Measurements from ENCODE around the gene LTBP1. TPM values are rescaled to one million over a fixed set of nuclear protein-coding genes. Genes with fewer than 3 reads are reported as not detected.

Gene LTBP1
- total and polyA plus RNA-seq, 2 experiments from 2014 or later, result 15.7 to 49.8 TPM

DNA sequence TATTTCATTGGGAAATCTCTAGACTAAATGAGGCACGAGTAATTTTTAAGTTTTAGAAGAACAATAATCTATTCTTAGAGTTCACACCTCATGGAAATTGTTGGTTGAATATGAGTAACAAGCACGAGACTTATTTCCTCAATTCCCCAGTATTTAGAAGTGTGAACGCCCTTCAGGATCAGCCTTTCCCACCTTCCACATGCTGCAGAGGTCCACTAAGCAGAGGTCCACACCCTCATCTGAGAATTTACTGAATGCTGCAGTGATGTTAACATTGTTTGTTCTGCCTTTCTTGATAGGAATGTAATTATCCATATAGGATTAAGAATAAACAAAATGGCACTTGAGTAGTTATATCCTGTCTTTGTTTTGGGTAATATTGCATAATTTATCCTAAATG lies 41.8 kb downstream of the LTBP1 start:
- Histone ChIP-seq H4K20me1 (replicated peaks; ENCODE audit: insufficient read depth) (no peaks in the 10 kb centered on the region), H2AFZ (no peak overlapping the region), H3K36me3 (ENCODE audit: insufficient read depth) (no peaks in the 10 kb centered on the region), H3K4me2 (no peak overlapping the region), H3K27me3 (ENCODE audit: insufficient read depth) (no peaks in the 10 kb centered on the region), H3K4me3 (no peak overlapping the region), H3F3A (replicated peaks; ENCODE audit: low read depth) (no peaks in the 10 kb centered on the region), H3K27ac (ENCODE audit: low read depth) (no peak overlapping the region), H3K9me2 (ENCODE audit: insufficient read depth) (no peaks in the 10 kb centered on the region), H3K79me2 (replicated peaks; ENCODE audit: insufficient read depth) (no peaks in the 10 kb centered on the region), H3K4me1 (ENCODE audit: insufficient read depth) (no peaks in the 10 kb centered on the region)
- H3K4me1 Mint-ChIP-seq, result no peaks in the 10 kb centered on the region
- DNase-seq (ENCODE audit: low spot score) (no peak), ATAC-seq (no peak)
- no peak overlapping the region for H3K4me3 Mint-ChIP-seq
- H3K27ac Mint-ChIP-seq, result no peak overlapping the region
- H3K36me3 Mint-ChIP-seq (ENCODE audit: low read depth), result peaks cover 2% of the 10 kb centered on the region; the same call in 2 of the 3 replicates
- peaks cover 2% of the 10 kb centered on the region; the same call in 2 of the 3 replicates for H3K9me3 Mint-ChIP-seq
- H3K27me3 Mint-ChIP-seq (ENCODE audit: insufficient read depth, low read depth, poor library complexity), result peaks cover 5% of the 10 kb centered on the region
- TF ChIP-seq, protein P1, sequence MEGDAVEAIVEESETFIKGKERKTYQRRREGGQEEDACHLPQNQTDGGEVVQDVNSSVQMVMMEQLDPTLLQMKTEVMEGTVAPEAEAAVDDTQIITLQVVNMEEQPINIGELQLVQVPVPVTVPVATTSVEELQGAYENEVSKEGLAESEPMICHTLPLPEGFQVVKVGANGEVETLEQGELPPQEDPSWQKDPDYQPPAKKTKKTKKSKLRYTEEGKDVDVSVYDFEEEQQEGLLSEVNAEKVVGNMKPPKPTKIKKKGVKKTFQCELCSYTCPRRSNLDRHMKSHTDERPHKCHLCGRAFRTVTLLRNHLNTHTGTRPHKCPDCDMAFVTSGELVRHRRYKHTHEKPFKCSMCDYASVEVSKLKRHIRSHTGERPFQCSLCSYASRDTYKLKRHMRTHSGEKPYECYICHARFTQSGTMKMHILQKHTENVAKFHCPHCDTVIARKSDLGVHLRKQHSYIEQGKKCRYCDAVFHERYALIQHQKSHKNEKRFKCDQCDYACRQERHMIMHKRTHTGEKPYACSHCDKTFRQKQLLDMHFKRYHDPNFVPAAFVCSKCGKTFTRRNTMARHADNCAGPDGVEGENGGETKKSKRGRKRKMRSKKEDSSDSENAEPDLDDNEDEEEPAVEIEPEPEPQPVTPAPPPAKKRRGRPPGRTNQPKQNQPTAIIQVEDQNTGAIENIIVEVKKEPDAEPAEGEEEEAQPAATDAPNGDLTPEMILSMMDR (conservative IDR thresholded peaks at IDR 0.05; ENCODE audit: low read depth in 2 of 2), result no peak

DNA sequence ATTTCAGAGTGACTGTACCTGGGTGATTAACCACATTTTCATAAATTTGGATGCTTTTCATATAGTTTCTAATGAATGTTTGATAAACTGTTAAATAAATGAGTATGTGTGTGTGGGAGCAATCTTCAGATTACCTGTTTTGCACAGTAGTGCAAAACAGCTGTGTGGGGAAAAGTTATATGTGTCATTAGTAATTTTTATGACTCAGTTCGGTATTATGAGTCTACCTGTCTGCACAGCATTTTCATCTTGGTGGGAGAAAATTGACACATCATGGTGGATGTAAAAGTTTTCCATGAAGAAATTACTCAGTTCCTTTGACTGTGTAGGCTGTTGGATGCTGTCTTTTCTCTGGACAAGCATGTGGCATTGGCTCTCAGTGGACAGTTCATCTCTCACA lies 43.8 kb downstream of the LTBP1 start:
- no peaks in the 10 kb centered on the region for H3K4me1 Mint-ChIP-seq
- no peaks in the 10 kb centered on the region for H3K9me3 Mint-ChIP-seq
- H3K4me3 ChIP-seq, result no peak overlapping the region
- H3K27me3 Mint-ChIP-seq (ENCODE audit: insufficient read depth, low read depth, poor library complexity), result peaks cover 5% of the 10 kb centered on the region
- no peak overlapping the region for H3K27ac Mint-ChIP-seq
- no peaks in the 10 kb centered on the region for H3F3A ChIP-seq (replicated peaks; ENCODE audit: low read depth)
- no peak overlapping the region for H3K27ac ChIP-seq (ENCODE audit: low read depth)
- no peaks in the 10 kb centered on the region for H4K20me1 ChIP-seq (replicated peaks; ENCODE audit: insufficient read depth)
- no peak overlapping the region for H3K4me3 Mint-ChIP-seq
- DNase-seq (ENCODE audit: low spot score), result no peak
- no peak for ATAC-seq
- no peaks in the 10 kb centered on the region; the same call in 2 of the 3 replicates for H3K36me3 Mint-ChIP-seq (ENCODE audit: low read depth)
- no peaks in the 10 kb centered on the region for H3K36me3 ChIP-seq (ENCODE audit: insufficient read depth)
- no peaks in the 10 kb centered on the region; the same call in 1 of the 2 replicates for H3K79me2 ChIP-seq (replicated peaks; ENCODE audit: insufficient read depth)
- no peaks in the 10 kb centered on the region for H3K4me1 ChIP-seq (ENCODE audit: insufficient read depth)
- no peaks in the 10 kb centered on the region for H3K27me3 ChIP-seq (ENCODE audit: insufficient read depth)
- no peak overlapping the region for H3K4me2 ChIP-seq
- no peaks in the 10 kb centered on the region; the same call in 1 of the 2 replicates for H3K9me2 ChIP-seq (ENCODE audit: insufficient read depth)
- TF ChIP-seq, protein P2, sequence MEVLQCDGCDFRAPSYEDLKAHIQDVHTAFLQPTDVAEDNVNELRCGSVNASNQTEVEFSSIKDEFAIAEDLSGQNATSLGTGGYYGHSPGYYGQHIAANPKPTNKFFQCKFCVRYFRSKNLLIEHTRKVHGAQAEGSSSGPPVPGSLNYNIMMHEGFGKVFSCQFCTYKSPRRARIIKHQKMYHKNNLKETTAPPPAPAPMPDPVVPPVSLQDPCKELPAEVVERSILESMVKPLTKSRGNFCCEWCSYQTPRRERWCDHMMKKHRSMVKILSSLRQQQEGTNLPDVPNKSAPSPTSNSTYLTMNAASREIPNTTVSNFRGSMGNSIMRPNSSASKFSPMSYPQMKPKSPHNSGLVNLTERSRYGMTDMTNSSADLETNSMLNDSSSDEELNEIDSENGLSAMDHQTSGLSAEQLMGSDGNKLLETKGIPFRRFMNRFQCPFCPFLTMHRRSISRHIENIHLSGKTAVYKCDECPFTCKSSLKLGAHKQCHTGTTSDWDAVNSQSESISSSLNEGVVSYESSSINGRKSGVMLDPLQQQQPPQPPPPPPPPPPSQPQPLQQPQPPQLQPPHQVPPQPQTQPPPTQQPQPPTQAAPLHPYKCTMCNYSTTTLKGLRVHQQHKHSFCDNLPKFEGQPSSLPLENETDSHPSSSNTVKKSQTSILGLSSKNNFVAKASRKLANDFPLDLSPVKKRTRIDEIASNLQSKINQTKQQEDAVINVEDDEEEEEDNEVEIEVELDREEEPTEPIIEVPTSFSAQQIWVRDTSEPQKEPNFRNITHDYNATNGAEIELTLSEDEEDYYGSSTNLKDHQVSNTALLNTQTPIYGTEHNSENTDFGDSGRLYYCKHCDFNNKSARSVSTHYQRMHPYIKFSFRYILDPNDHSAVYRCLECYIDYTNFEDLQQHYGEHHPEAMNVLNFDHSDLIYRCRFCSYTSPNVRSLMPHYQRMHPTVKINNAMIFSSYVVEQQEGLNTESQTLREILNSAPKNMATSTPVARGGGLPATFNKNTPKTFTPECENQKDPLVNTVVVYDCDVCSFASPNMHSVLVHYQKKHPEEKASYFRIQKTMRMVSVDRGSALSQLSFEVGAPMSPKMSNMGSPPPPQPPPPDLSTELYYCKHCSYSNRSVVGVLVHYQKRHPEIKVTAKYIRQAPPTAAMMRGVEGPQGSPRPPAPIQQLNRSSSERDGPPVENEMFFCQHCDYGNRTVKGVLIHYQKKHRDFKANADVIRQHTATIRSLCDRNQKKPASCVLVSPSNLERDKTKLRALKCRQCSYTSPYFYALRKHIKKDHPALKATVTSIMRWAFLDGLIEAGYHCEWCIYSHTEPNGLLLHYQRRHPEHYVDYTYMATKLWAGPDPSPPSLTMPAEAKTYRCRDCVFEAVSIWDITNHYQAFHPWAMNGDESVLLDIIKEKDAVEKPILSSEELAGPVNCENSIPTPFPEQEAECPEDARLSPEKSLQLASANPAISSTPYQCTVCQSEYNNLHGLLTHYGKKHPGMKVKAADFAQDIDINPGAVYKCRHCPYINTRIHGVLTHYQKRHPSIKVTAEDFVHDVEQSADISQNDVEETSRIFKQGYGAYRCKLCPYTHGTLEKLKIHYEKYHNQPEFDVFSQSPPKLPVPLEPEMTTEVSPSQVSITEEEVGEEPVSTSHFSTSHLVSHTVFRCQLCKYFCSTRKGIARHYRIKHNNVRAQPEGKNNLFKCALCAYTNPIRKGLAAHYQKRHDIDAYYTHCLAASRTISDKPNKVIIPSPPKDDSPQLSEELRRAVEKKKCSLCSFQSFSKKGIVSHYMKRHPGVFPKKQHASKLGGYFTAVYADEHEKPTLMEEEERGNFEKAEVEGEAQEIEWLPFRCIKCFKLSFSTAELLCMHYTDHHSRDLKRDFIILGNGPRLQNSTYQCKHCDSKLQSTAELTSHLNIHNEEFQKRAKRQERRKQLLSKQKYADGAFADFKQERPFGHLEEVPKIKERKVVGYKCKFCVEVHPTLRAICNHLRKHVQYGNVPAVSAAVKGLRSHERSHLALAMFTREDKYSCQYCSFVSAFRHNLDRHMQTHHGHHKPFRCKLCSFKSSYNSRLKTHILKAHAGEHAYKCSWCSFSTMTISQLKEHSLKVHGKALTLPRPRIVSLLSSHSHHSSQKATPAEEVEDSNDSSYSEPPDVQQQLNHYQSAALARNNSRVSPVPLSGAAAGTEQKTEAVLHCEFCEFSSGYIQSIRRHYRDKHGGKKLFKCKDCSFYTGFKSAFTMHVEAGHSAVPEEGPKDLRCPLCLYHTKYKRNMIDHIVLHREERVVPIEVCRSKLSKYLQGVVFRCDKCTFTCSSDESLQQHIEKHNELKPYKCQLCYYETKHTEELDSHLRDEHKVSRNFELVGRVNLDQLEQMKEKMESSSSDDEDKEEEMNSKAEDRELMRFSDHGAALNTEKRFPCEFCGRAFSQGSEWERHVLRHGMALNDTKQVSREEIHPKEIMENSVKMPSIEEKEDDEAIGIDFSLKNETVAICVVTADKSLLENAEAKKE (CRISPR knock-in tag; IDR thresholded peaks at IDR 0.05), result no peak
- H2AFZ ChIP-seq, result no peak overlapping the region

All from GM23338 (cell line).